GM19193 (cell line): ENCODE measurements around the gene CADPS.

Experiments
- POLR2A ChIP-seq: IDR thresholded peaks from 4 replicates; pipeline ENCODE4 v1.6.1; 2011; ENCODE audit not compliant: insufficient read depth, insufficient read length; ENCODE audit errors: extremely low read depth

Gene CADPS

GRCh38 chr3:62500556-62501288 lies 374.5 kb downstream of the CADPS start:
- TF ChIP-seq POLR2A = no peak

- TF ChIP-seq POLR2A = no peak
These were observed 378.1 kb downstream of the CADPS start for GRCh38 chr3:62497156-62497555.

- TF ChIP-seq POLR2A = no peak
These were observed 378.7 kb downstream of the CADPS start for GRCh38 chr3:62496503-62496902.

- no peak for TF ChIP-seq POLR2A
These were observed 382.0 kb downstream of the CADPS start for GRCh38 chr3:62493109-62493801.

GRCh38 chr3:62482961-62483360 lies 392.3 kb downstream of the CADPS start:
- TF ChIP-seq POLR2A = no peak

GRCh38 chr3:62481962-62482361 lies 393.3 kb downstream of the CADPS start:
- no peak for TF ChIP-seq POLR2A

- no peak for TF ChIP-seq POLR2A
These were observed 395.2 kb downstream of the CADPS start for GRCh38 chr3:62480056-62480455.

GRCh38 chr3:62479326-62479725 lies 395.9 kb downstream of the CADPS start:
- no peak for TF ChIP-seq POLR2A

- TF ChIP-seq POLR2A = no peak
These were observed 399.9 kb downstream of the CADPS start for GRCh38 chr3:62475306-62475705.

GRCh38 chr3:62467966-62468722 lies 407.1 kb downstream of the CADPS start:
- TF ChIP-seq POLR2A = no peak

- TF ChIP-seq POLR2A = no peak
These were observed 412.4 kb downstream of the CADPS start for GRCh38 chr3:62462788-62463187.

- no peak for TF ChIP-seq POLR2A
These were observed 413.0 kb downstream of the CADPS start for GRCh38 chr3:62462104-62462762.

GRCh38 chr3:62454916-62455315 lies 420.3 kb downstream of the CADPS start:
- no peak for TF ChIP-seq POLR2A

- no peak for TF ChIP-seq POLR2A
These were observed 421.8 kb downstream of the CADPS start for GRCh38 chr3:62453448-62453847.
